NCI-H446 (cell line): Measurements from ENCODE around the gene ANKRD13B.

Experiments
- DNase-seq, 2 experiments: peaks; one replicate each; lab custom pipeline; 2025; lab: John Stamatoyannopoulos, UW

ANKRD13B gene

DNA sequence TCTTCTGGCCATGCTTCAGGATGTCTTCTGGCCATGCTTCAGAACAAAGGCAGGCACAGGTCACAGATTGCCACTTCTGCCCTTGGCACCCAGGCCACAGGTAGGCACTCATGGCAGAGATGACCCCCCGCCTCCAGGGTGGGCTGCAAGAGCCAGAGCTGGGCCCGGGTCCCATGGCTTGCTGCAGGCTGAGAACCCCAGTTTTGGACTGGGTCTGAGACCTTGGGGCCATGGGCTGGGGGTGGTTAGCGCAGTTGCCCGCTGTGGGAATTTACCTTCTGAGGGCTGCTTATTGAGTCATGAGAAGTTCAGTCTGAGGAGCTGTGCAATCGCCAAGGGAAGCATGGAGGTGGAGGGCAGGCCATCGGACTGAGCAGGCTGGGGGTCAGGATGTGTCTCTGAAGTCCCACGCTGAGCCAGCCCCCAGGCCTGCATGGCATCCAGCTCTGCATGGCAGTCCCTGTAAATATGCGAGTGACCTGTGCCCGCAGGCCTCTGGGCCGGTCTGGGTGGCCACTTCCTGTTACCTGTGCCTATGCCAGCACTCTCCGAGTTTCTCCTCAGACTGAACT lies 1.7 kb downstream of the ANKRD13B start:
- no peak for DNase-seq

DNA sequence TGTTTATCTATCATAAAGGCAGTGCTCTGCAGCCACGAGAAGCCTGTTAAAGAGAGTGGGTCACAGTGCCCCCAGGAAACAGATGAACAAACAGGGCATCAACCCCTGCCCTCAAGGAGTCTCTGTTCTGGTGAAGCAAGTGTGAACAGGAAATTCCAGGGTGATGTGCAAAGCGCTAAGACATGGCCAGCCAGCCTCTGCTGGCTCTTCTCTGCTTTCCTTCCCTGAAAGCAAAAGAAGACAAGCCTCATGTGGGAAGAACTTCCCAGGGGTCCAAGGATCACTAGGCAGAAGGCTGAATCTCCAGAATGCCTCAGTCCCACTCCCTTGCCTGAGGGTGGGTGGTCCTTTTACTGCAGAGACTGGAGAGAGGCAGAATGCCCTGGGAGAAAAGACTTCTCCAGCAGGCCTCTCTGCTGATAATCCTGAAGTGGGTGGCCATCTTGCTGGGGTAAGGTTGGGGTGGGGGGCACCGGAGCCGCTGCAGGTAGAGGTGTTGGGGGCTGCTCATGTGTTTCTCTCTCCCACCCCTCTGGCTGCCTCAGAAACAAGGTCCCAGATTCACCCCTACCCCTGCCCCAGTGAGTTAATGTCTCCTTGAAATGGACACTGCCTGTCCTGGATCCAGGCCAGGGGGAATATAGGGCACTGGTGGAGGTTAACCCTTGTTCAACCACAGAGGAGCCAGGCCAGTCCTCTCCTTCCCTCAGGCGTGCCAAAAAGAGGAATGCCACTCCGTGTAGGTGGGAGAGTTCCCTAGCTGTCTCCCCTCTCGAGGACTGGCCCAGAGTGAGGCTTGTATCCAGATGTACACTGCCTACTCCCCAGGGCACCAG lies 2.4 kb downstream of the ANKRD13B start:
- no peak for DNase-seq

GRCh38 chr17:29595943-29596774 lies 3.2 kb downstream of the ANKRD13B start:
- no peak for DNase-seq

- DNase-seq, result no peak
Observed at GRCh38 chr17:29596811-29597210, 3.9 kb downstream of the ANKRD13B start.

DNA sequence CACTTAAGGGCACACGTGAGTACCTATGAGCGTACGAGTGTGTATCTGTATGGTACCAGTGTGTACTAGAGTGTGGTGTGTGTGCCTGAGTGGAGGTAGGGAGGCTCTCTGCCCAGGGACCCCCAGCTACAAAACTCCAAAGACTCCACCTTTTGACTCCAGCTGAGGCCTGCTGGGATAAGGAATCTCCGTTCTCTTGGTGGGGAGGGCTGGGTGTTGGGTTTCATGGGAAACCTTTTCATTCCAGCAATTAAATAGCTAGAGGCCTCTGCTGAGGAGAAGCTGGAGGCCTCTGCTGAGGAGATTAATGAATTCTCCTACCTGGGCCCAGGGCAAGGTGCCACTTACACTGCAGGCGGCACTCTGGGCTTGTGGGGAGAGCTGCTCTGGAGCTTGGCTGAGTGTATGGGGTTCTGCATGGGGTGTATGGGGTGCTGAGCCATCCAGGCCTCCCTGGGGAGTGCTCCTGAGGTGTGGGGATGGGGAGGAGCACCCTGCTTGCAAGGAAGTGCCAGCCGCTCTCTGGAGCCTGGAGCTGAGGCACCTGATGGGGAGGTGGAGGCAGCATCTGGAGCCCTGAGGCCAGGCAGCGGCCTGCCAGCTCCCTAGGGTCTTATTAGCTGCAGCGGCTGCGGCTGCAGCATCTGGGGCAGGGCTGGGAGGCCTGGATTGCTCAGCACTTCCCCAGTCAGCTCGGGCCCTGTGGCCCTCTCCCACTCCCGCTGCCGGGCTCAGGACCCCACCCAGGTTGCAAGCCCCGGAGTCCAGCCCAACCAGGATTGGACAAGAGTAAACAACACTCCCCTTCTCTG lies 4.6 kb downstream of the ANKRD13B start:
- no peak for DNase-seq

DNA sequence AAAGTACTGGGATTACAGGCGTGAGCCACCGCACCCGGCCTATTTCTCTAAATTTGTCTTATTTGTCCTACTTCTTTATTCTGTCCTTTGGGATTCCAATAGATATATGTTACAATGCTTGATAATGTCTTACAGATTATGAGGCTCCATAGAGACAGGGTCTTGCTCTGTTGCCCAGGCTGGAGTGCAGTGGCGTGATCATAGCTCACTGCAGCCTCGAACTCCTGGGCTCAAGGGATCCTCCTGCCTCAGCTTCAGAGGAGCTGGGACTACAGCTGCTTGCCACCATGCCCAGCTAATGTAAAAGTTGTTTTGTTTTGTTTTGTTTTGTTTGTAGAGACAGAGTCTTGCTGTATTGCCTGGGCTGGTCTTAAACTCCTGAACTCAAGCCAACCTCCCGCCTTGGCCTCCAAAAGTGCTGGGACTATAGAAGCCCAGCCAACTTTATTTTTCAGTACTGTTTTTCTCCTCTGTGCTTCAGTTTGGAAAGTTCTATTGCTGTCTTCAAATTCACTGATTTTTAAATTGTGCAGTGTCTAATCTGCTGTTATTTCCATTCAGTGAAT lies 10.3 kb downstream of the ANKRD13B start:
- DNase-seq, result peak in 1 of 2 experiments; percentile 21

GRCh38 chr17:29607557-29608195 lies 14.7 kb downstream of the ANKRD13B start:
- no peak for DNase-seq

GRCh38 chr17:29608986-29609385 lies 16.1 kb downstream of the ANKRD13B start:
- DNase-seq, result no peak

DNA sequence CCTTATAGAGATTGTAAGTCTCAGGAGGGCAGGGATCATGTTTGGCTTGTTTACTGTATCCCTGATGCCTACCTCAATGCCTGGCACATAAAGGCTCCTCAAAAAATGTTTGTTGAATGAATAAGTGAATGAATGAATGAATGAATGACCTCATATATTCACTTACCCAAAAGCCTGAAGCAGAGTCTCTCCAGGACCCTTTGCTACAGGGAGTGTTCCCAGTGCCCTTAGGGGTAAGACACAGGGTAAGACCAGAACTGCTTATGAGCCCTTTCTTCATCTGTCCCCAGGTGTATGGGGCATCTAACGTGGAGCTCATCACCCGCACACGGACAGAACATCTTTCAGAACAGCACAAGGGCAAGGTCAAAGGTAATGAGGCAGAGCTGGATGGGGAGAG lies 17.5 kb downstream of the ANKRD13B start:
- no peak for DNase-seq

DNA sequence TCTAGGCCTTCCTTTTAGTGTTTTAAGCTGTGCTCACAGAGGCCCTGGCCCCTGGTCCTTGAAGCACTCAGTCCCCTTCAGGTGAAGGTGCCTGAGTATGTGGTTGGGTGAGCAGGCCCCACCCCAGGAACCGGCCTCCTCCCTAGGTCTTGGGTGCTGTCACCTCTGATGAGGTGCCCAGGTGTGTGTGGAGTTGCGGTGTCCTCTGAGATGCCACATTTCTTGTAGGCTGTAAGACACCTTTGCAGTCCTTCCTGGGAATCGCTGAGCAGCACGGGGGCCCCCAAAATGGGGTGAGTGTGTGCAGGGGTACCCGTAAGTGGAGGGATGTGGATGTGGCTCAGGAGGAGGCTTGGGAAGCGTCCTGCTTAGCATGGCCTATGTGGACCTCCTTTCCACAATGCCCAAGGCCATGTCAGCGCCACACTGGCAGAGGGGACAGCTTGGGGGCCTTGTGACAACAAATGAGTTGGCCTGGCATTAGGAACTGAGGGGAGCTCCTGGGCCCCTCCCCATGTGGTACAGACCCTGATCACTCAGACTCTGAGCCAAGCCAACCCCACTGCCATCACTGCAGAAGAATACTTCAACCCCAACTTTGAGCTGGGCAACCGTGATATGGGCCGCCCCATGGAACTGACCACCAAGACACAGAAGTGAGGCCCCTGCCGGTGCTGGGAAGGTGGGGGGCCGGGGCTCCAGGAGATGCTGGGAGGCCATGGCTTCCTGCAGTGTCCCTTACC lies 18.6 kb downstream of the ANKRD13B start:
- DNase-seq, result no peak

- no peak for DNase-seq
Observed at GRCh38 chr17:29612094-29612403, 19.1 kb downstream of the ANKRD13B start.

DNA sequence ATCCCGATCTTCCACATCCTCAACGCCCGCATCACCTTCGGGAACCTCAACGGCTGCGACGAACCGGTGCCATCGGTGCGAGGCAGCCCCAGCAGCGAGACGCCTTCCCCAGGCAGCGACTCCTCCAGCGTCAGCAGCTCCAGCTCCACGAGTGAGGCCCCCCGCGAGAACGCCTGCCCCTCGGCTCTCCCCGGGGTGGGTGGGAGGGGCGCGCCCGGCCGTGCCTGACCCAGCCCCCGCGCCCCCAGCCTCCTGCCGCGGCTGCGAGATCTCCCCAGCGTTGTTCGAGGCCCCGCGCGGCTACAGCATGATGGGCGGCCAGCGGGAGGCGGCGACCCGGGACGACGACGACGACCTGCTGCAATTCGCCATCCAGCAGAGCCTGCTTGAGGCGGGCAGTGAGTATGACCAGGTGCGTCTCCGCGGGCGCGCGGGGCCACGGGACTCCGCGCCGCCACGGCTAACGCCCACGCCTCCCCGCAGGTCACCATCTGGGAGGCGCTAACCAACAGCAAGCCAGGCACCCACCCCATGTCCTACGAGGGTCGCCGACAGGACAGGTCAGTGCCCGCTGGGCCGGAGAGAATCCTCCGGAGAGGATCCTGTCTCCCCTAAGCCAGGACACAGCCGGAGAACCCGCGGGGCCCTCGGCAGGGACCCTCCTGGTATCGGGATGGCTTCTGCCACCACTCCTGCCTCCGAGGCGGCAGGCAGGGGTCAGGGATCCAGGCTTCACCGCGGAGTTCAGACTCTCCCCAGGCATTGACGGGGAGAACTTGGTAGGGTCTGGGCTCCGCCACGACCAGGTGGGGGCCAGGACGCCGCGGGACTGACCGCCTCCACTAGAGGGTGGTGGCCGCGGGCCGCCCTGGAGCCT lies 19.7 kb downstream of the ANKRD13B start:
- no peak for DNase-seq

GRCh38 chr17:29613352-29613837 lies 20.5 kb downstream of the ANKRD13B start:
- no peak for DNase-seq

DNA sequence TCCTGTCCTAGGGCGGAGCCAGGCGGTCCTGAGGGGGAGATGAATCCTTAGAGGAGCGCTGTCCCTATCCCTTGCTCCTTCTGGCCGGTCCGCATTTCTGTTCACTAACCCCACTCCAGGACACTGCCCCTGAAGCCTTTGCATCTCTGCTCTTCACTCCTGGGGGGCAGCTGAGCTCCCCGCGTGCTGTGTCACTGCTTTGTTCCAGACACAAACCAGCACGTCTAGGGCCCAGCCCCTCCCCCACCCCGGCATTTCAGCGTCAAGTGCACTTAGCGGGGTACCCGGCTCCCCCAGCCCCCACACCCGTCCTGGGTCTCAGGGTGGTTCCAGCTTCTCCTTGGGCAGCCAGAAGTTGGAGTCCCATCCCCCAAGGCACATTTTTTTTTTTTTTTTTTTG lies 20.9 kb downstream of the ANKRD13B start:
- no peak for DNase-seq

DNA sequence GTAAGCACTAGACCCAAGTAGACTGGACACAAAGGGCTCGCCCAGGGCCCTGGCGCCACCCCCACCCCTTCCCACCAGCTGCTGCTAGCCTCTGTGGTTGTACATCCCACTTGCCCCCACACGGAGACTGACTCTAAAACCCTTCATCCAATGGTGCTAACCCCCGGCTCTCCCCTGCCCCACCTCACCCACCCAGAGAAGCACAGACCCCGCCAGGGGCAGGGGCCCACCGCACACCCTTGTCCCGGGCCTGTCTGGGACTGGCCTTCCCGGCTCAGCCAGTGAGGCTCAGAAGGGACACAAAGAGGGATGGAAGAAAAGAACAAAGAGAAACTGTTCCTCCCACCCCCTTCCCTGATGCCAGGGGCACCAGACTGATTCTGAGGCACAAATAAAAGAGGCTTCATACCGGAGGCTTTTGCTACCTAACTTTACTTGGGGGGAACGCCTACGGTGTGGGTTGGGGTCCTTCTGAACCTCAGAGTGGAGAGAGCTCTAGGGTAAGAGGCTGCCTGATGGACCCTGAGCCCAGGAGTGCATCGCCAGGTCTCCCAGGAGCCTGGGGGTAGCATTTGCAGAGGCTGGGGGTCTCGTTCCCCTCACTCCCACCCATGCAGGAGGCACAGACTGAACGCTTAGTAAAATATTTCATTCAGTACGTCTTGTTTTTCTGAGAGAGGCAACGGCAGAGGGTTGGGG lies 21.6 kb downstream of the ANKRD13B start:
- DNase-seq, result no peak

DNA sequence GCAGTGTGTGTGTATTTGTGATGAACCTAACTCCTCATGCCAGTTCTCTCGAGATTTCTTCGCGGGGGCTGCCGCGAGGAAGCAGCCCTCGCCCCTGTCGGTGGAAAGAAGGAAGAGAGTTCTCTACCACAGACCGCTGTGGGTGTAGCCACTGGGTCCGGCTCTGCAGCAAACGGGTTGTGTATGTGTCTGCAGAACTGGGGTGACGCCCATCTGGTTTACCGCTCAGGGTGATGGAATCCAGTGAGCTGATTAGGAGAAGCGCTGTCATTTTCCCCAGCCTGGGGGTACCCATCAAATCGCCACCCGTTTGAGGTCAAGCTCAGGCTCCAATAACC lies 22.1 kb downstream of the ANKRD13B start:
- no peak for DNase-seq

GRCh38 chr17:29615492-29616299 lies 22.8 kb downstream of the ANKRD13B start:
- DNase-seq, result no peak
